ENCODE results near the gene PDLIM5.
"Not testable (repeated sequence)": the region's sequence is repeated elsewhere in the genome, so short reads cannot be mapped to it uniquely, and the experiment has no call there.

Gene PDLIM5

DNA sequence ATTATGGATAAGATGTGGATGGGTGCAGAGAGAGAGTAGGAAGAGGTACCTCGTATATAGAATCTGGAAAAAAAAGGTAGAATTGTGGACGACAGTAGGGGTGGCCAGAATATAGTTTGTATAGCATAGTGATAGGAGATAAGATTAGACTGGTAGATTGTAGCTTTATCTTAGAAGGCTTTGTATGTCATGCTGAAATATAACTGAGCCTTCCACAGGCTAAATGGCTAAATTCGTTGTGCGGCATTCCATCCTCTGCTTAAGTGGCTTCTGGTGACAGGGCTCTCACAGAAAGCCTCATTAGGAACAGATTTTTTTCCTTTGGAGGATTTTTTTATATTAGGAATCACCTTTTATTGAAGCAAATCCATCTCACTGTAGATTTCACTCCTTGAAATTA is 163.7 kb downstream of the PDLIM5 start:
- no peak for DNase-seq

DNA sequence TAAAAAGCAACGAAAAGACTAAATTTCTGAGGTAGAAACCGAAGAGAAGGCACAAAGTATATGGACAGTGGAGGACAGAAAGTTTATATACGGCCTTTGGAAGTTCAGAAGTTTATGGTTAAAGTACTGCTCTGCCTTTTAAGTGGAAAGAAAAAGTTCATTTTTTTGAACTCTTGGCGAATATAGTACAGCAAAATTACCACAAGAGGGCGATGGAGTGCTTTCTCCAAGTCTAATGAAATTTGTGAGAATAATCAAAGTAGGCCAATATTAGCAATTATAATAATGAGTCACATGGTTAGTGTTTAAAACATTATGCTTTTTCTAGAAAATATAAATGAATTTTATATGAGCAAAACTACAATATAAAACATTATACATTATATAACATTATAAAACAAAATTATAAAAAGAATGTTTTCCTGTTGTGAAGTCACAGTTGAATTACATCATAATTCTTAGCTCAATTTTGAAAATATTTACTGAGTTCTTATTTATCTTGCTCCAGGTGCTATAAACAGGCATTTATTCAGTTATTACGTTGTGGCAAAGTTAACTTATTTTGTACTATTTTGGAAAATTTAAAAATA is 169.8 kb downstream of the PDLIM5 start:
- DNase-seq: no peak

DNA sequence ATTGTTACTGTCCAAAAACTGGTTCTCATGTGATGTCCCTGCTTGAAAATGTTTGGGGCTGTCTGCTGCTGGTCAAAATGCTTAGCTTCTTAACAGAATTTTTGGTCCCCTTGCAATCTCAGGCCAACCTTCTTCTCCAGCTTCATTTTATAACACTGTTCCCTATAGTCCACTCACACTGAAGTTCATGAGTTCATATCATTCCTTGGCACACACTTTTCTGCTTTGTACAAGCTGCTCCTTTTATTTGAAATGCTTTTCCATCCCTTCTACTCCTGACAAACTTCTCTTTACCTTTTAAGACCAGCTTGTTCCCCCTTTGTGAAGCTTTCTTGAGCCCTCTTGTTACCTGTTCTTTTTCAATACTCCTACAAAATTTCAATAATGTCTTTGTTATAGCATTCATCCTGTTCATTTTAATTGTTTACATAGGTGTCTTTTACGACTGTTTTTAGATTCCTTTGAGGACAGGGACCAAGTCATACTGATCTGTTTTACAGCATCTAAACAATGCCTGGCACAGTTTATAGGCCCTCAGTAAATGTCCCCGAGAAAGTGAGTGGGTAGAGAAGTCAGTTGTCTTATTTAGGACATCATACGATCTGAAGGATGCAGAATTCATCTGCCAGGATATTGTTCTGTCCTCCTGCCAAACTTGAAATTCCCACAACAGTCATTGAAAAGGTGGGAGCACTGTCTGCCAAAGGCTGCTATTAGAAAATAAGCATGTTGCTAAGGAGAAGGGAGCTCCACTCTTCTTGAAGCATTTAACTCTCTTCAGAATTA is 171.6 kb downstream of the PDLIM5 start:
- no peak for DNase-seq

DNA sequence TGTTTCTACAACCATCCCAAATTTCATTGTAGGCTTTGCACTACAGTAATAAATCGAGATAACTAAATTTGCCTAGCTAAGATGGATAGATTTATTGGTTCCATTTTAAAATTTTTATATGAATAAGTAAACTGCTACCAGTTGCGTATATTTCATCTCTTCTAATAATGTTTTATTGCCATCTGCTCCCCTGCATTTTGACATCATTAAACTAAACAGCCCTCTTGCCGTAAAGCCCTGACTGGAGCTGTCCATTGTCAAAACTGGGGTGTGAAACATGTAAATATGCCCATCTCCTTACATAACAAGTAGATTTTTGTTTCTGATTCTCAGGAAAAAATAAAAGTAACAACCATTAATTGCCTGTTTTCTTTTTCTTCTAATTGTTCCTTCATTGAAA is 175.2 kb downstream of the PDLIM5 start:
- DNase-seq: no peak

DNA sequence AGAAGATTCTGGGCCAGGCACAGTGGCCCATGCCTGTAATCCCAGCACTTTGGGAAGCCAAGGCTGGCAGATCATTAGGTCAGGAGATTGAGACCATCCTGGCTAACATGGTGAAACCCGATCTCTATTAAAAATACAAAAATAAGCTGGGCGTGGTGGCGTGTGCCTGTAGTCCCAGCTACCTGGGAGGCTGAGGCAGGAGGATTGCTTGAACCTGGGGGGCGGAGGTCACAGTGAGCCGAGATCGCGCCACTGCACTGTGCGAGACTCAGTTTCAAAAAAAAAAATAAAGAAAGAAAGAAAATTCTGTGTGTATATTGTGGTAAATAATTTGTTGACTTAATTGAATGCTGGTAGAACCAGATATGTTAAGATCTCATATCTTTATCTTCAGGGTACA is 177.3 kb downstream of the PDLIM5 start:
- not testable (repeated sequence) for DNase-seq

DNA sequence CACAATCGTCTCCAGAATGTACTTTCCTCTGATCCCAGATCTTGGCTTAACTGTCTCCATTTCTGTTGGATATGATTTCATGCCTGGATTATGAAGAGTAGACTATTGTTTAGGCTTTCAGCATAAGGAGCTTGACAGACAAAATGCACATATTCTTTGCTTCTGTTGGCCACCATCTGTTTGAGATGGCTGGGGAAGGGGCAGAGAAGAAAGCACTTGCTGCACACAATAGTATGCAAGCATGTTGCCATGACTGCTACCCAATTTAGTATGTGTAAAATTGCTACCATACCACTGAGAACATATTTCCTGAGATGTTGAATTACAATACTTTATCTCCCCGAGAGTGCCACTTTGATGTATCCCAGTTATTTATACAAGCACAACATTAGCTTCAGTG is 178.1 kb downstream of the PDLIM5 start:
- DNase-seq: no peak

DNA sequence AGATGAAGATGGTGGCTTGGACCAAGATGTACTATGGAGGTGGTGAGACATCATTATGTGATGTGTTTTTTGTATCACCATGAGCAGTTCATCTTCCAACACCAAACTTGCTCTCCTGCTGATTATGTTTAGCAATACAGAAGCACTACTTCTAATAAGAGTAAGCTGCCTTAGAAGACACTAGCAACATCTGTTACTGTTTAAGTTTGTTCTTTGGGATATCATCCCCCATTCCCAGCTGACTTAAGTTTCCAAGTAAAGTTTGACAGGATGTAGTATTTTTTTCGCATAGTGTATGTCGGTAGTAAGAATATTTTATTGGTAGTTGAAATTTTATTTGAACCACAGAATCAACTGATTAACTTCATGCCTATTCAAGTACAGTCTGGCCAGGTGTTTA is 182.5 kb downstream of the PDLIM5 start:
- no peak for DNase-seq

DNA sequence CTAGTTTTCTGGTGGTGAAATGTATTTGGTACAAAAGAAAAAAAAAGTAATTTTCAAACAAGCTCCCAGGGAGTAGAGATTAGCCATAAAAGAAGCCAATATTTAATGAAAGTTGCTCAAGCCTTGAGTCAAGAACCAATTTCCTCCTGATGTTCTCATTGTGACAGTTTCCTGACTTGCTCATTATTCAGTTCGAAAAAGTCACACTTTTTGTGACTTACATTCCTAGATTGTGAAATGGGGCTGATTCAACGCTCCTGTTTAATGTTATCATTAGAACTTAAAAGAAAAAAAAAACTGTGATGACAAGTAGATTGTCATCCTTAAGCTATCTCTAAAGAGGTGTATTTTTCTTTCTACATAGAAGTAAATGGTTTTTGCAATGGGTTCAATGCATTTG is 183.4 kb downstream of the PDLIM5 start:
- DNase-seq: no peak

DNA sequence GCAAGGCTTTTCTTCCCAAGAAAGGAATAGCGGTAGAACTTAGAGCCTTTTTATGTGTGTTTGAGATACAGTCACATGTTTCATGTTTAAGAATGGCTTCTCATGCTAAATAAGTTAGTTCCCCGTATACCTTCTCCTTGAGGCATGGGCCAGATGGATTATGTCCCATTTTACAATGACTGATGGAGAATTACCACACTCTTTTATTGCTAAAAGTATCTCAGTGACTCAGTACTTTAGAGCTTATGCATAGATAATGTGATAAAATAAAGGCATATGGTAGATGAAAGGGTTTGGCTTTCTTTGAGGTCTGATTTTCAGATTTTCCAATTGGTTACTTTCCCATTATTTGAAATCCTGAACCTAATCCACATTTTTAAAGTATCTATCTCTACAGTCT is 184.3 kb downstream of the PDLIM5 start:
- no peak for DNase-seq

DNA sequence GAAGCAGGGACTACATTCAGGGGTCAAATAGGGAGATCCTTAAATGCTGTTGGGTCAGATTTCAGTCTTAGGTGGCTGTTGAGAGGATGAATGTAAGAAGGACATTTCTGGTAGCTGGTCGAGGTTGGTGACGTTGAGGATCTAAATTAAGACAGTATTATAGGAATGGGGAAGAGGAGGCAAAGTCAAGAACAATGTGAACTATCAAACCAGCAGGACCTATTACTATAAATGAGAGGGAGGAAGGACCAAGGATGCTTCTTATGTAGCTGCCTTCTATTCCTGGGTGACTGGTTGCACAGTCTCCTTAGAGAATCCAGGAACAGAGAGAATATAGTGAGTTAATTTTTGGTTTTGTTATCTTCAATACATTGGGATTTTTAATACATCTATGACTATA is 187.6 kb downstream of the PDLIM5 start:
- DNase-seq: no peak

DNA sequence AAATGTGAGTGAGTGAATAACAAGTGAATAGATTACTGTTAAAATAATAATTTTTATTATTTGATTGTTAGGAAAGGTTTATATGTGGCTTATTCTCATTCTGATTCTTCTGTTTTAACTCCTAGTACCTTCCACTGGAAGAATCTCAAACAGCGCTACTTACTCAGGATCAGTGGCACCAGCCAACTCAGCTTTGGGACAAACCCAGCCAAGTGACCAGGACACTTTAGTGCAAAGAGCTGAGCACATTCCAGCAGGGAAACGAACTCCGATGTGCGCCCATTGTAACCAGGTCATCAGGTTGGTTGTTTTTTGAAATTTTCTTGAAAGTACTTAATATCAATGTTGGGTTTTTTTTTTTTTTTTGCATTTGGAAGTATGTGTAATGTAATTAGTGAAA is 188.4 kb downstream of the PDLIM5 start:
- DNase-seq: no peak

DNA sequence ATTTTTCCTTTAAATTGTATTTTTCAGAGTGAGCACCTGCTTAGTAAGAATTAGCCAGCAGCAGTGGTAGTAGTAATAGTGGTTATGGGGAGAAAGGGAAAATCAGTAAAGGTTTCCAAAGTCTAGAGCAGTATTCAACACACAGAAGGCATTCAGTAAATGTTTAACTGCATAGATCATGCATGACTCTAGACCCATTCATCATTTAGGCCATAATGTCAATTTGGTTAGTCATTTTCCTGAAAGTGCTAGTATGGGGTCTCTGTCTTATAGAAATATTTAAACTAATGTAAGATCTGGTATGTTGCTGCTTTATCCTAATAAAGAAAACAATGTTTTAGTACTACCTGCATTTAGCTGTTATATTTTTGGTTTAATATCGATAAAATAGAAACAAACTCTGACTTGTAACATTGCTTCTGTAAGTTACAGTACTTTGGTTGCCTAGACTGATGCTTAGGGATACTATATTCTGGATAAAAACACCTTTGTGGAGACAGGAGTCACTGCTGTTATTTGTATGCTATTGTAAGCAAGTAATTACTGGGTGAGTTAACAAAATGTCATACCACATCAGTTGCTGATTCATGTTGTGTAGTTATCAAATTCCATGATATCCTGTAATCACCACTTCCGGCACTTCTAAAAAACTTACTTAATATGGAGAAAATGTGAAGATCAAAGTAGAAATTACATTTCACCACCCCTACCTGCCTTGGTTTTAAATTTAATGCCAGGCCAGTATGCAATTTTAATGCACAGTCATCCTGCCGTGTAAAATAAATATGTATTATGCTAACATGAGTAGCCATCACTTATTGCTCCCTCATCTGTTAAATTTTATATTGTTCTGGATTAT is 190.2 kb downstream of the PDLIM5 start:
- no peak for DNase-seq

DNA sequence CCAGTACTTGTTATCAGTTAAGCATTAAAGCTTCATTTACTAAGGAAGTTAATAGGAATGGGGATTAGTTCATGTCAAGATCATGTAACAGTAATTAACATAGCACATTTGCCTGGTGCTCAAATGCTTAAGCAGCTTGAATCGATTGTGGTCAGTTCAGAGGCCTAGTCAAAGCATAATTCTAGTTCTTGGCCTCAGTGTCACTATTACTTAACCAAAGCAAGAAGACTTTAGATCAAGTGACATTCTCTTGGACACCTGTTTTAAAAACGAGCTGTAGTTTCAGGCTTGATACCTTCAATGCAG is 190.8 kb downstream of the PDLIM5 start:
- DNase-seq: no peak

DNA sequence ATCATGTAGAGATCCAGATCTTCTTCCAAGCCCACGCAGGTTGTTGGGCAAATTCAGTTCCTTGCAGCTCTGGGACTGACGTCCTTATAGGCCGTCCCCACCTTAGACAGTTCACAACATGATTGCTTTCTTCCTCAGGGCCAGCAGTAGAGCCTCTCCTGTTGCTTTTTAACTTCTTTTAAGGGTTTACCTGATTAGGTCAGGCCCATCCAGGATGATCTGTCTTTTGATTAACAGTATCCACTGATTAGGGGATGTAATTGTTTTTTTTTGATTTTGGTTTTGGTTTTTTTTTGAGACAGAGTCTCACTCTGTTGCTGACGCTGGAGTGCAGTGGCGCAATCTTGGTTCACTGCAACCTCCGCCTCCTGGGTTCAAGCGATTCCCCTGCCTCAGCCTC is 197.0 kb downstream of the PDLIM5 start:
- DNase-seq: no peak

DNA sequence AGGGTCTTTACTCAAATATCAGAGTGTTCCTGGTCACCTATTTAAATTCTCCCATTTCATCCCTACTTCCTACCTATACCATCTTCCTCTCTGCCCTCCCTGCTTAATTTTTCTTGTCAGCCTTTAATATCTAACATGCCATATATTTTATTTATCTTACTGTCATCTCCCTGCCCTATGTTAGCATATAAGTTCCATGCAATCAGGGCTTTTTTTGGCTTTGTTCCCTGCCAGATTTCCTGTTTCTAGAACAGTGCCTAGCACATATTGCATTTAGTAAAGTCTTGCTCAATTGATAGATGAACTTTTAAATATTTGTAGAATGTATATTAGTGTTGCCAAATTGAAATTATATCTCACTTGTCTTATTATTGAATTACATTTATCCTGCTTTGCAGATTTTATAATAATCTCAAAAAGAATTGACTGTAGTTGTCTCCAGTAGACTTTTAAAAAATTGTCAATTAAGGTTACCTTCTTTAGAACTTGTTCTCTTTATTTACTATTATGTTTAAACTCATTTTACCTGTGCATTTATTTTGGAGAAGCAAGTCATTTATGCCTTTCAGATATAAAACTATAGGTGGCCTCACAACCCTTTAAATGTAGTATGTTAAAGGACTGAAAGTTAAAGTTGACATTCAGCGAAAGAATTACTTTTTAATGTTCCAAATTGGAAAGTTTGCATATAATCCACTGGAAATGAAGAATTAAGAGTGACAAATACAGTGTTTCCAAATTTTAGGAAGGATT is 197.8 kb downstream of the PDLIM5 start:
- DNase-seq: no peak

DNA sequence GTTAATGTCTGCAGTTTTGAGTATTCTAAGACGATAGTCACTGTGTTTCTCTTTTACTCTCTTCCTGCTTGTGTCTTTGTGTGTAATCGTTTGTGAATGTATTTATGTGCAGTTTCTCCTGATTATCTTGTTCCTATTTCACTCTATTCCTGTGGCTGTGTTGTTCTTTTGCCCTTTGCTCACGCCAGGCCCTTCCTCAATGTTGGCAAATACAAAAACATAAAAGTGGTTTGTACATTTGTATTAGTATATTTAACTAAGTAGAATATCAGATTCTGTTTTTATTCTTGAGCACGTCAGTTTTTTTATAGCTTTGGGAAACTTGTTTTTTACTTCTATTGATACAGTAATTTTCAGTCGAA is 198.4 kb downstream of the PDLIM5 start:
- DNase-seq: no peak

DNA sequence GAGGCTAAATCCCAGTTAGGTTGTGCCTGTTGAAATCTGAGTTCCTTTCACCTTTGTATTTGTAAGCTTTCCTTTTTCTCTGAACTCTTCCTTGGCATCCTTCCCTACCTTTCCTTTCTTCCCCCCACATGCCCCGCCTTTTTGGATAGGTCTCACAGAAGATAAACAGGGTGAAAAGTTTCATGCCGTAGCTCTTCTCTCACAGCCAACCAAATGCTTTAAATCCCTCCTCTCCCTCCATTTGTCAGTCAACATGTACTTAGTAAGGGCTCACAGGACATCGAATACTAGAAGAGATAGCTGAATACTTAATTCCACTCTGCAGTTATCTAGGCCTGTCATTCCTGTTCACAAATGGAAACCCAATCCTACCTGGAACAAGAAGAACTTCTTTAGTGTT is 198.9 kb downstream of the PDLIM5 start:
- DNase-seq: no peak

DNA sequence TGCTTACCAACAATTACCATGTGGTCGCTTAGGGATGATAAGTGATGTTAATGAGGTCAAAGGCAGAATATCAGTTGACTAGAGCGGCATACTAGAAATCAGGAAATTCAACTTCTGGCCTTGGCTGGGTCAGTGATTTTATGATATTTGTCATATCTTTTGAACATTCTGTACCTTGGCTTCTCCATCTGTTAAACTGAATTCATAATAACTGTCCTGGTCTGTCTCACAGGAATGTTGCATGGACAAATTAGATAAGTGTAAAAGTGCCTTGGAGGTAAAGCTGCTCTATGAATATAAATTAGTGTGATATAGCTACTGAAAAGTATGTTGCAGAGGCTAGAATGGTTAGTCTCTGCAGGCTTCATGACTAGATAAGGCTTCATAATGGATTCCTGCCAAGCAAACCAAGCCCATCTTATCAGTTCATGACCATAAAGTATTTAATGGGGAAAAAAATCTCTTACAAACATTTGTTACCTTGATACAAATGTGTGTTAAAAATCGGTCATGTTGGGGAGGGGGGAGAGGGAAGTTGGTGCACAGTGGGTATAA is 201.4 kb downstream of the PDLIM5 start:
- DNase-seq: no peak

DNA sequence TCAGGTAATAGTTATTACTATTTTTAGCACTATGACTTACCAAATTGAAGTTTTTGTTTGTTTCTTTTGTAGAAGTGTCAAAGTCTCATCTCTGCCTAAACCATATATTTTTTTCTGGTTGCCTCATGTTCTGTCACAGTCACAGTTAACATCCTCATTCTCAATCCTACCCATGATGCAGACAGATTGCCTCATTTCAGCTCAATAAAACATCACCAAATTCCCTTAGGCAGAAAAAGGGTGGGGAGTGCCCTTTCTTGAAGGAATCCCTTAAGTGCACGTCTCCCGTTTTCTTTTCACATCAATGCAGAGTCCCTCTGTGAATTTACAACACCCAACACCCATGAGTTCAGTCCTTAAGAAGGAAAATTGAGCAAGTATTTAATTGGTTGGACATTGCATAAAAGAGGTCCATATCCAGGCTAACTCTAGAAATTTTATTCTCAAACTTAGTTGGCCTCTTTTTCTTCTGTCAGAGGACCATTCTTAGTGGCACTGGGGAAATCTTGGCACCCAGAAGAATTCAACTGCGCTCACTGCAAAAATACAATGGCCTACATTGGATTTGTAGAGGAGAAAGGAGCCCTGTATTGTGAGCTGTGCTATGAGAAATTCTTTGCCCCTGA is 202.4 kb downstream of the PDLIM5 start:
- no peak for DNase-seq

DNA sequence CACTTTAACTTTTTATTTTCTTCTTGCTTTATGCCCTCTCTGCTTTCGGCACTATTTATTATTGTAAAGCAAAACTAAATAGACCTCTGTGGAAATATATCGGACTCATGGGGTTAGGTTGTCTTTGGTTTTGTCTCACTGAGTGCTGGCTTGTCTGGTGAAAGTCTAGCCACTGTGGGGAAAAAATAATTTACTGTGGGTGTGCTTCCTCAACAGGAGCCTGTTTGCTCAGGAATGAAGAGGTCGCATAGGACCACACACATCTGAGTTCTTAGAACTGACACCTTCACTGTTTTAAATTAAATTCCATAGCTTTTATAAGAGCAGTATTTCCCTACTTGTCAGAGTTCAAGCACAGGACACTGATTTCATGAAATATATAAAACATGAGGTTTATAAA is 203.0 kb downstream of the PDLIM5 start:
- DNase-seq: no peak

DNA sequence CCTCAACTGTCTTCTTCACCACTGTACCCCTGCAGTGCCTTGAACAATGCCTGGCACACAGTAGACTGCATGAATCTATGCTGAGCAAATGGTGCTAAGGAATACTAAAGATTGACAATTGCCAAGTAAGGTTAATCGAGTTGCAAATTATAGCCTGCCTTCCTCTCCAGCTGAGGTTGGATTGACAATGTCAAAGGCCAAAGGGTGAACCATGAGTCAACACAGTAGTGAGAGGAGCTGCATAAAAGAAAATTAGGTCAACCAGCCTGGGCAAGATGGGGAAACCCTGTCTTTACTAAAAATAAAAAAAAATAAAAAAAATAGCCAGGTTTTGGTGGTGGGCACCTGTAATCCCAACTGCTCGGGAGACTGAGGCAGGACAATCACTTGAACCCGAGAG is 208.9 kb downstream of the PDLIM5 start:
- DNase-seq: no peak

DNA sequence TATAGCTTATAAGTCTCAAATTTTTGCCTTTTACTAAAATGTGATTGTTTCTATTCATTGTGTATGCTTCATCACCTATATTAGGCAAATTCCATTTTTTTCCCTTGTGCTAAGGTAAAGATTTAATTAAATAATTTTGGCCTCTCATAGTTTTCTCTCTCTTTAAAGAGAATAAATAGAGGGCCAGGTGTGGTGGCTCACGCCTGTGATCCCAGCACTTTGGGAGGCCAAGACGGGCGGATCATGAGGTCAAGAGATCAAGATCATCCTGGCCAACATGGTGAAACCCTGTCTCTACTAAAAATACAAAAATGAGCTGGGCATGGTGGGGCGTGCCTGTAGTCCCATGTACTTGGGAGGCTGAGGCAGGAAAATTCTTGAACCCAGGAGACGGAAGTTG is 213.3 kb downstream of the PDLIM5 start:
- DNase-seq: not testable (repeated sequence)

All from activated T-cell treated with anti-CD3 and anti-CD28 coated beads, Interleukin-2, amount 50 U/mL, for 1 hour (primary cell).